Muscle layer of duodenum (tissue), 2 donors: ENCODE data around the gene KRTAP5-1.
"Not testable (repeated sequence)": the region's sequence is repeated elsewhere in the genome, so short reads cannot be mapped to it uniquely, and the experiment has no call there.

Experiments used
- H3K27ac ChIP-seq: one replicate; pipeline ENCODE4 v1.7.0; 2013; ENCODE audit warnings: mild to moderate bottlenecking, low read length
- H3K27me3 ChIP-seq: one replicate; pipeline ENCODE4 v1.7.0; 2013; ENCODE audit warnings: low read depth, mild to moderate bottlenecking, control low read depth, low read length
- H3K36me3 ChIP-seq, 2 donors: one replicate each; pipeline ENCODE4 v1.7.0; 2013; ENCODE audit warnings: low read length in 2 of 2, control low read depth in 1 of 2, mild to moderate bottlenecking in 1 of 2; ENCODE audit not compliant: insufficient read depth in 2 of 2, control insufficient read depth in 1 of 2
- H3K4me1 ChIP-seq, 2 donors: one replicate each; pipeline ENCODE4 v1.7.0; 2013; ENCODE audit warnings: low read length in 2 of 2, mild to moderate bottlenecking in 2 of 2, control low read depth in 1 of 2, moderate library complexity in 1 of 2; ENCODE audit not compliant: insufficient read depth in 2 of 2, control insufficient read depth in 1 of 2
- H3K4me3 ChIP-seq, 2 donors: one replicate each; pipeline ENCODE4 v1.7.0; 2013; ENCODE audit warnings: low read length in 2 of 2, low read depth in 1 of 2, mild to moderate bottlenecking in 1 of 2
- H3K9me3 ChIP-seq, 2 donors: one replicate each; pipeline ENCODE4 v1.7.0; 2013; ENCODE audit warnings: low read length in 2 of 2, control low read depth in 1 of 2, mild to moderate bottlenecking in 1 of 2; ENCODE audit not compliant: control insufficient read depth in 1 of 2
- donor health status: healthy.

KRTAP5-1 gene

DNA sequence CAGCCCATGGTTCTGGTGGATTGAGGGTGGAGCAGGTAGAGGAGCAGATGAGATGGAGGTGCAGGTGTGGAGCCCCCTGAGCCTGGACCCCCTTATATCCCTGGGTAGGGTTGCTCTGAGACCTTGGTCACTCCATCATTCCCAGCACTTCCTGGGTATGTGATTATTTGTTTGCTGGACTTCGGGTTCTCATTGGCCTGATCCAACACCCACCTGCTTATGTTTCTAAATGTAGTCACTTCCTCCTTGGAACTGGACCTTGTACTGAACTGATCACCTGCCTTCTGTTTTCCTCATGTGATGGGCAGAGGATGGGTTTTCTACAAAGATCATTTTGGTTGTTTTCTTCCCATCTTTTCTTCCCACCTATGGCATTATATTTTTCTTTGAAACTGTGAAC lies 37.0 kb upstream of the KRTAP5-1 start, which contains the start of gene KRTAP5-4:
KRTAP5-4 (minus strand) TSS at position 53 of the 400 bp plus-strand sequence; CDS start at position 8, 45 bp downstream.
- Histone ChIP-seq H3K36me3 (no peaks in the 10 kb centered on the region), H3K4me3 (no peak within 1 kb of the TSS), H3K27me3 (no peaks in the 10 kb centered on the region), H3K27ac (no peak within 1 kb of the TSS), H3K9me3 (no peaks in the 10 kb centered on the region), H3K4me1 (no peaks in the 10 kb centered on the region)

DNA sequence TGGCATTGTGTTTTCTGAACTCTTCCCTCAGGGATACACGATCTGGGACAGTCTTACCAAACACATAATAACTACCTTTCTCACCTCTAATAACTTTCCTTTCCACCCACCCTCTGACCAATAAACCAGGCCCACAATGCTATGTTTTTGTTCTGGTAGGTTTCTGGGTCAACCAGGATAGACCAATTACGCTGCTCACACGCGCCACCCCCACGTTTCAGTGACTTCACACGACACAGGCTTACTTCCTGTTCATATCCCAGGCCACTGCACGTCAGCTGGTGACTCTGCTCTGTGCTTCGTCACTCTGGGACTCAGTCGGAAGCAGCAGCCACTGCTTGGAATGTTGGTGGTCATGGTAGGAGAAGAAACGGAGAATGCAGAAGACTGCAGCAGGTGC lies 34.4 kb upstream of the KRTAP5-1 start:
- H3K4me3 ChIP-seq, result no peak overlapping the region
- no peak overlapping the region for H3K27ac ChIP-seq
- peaks cover 4% of the 10 kb centered on the region for H3K27me3 ChIP-seq
- no peaks in the 10 kb centered on the region for H3K4me1 ChIP-seq
- H3K9me3 ChIP-seq, result no peaks in the 10 kb centered on the region
- no peaks in the 10 kb centered on the region for H3K36me3 ChIP-seq

DNA sequence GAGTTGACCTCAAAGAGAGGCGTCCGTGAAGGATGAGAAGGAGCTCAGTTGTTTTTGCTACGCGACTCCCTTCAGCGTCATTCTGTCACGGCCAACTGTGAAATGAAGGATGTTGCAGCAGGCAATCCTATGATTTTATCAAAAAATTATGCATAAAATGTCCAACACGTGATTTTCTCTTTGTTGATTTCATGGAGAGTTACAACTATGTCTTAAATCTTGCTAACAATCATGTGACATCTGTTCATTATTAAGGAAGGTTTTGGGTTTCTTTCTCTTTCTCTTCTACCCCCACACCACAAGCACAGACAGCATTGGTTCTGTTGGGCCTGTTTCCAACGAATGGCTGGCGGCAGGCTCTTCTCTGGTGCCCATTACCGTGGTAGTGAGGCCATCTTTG lies 33.1 kb upstream of the KRTAP5-1 start:
- Histone ChIP-seq H3K27me3 (peaks cover 4% of the 10 kb centered on the region), H3K4me3 (no peak overlapping the region), H3K36me3 (no peaks in the 10 kb centered on the region), H3K4me1 (no peaks in the 10 kb centered on the region), H3K9me3 (no peaks in the 10 kb centered on the region), H3K27ac (no peak overlapping the region)

DNA sequence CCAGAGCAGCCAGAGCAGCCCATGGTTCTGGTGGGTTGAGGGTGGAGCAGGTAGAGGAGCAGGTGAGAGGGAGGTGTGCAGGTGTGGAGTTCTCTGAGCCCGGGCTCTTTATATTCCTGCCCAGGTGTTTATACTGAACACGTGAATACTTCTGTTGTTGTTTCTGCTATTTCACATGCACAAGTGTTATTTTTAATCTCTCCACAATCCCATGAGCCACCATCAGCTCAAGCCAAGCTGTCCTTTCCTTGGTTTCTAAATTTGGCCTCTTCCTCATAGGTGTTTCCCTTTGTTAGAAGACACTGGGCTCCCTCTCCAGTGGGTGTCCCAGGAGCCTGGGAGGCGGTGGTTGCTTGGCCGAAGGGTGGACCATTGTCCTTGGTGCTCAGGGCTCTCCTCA lies 23.3 kb upstream of the KRTAP5-1 start, which contains the start of gene KRTAP5-3:
KRTAP5-3 (minus strand) TSS at position 101 of the 400 bp plus-strand sequence; CDS start at position 23, 78 bp downstream.
- H3K9me3 ChIP-seq, result no peaks in the 10 kb centered on the region
- no peak within 1 kb of the TSS for H3K4me3 ChIP-seq
- H3K36me3 ChIP-seq, result no peaks in the 10 kb centered on the region
- no peaks in the 10 kb centered on the region for H3K4me1 ChIP-seq
- no peaks in the 10 kb centered on the region for H3K27me3 ChIP-seq
- H3K27ac ChIP-seq, result no peak within 1 kb of the TSS

DNA sequence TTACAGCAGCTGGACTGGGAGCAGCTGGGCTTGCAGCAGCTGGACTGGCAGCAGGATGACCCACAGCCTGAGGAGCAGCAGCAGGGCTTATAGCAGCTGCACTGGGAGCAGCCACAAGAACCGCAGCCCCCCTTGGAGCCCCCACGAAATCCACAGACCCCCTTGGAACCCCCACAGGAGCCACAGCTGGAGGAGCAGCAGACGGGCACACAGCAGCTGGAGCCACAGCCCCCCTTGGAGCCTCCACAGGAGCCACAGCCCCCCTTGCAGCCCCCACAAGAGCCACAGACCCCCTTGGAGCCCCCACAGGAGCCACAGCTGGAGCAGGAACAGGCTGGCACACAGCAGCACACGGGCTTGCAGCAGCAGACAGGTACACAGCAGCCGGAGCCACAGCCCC lies 22.8 kb upstream of the KRTAP5-1 start:
- H3K27me3 ChIP-seq, H3K4me3 ChIP-seq, H3K4me1 ChIP-seq, H3K9me3 ChIP-seq, H3K36me3 ChIP-seq, H3K27ac ChIP-seq: not testable (repeated sequence)

DNA sequence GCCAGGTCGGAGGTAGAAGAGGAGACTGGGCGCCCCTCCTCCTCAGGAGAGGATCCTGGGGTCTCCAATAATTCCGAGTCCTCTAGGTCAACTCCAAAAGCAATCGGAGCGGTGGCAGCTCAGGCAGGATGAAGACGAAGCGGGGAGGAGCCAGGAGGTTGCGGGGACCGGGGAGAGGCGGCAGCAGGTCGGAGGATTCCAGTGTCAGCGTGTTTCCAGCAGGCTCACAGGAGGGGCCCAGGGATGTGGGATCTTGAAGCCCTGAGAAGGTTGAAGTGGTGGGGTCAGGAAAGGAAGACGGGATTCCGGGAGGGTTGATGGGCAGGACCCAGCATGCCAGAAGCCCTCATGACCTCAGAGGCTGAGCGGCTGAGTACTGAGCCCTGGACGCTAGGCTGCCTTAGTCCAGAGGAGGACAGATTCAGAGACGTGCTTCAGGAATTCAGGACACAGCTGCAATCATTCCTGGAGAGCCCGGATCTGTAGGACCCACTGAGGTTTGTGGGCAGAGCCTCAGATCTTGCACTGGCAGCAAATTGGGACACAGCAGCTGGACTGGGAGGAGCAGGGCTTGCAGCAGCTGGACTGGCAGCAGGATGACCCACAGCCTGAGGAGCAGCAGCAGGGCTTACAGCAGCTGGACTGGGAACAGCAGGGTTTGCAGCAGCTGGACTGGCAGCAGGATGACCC lies 22.2 kb upstream of the KRTAP5-1 start:
- not testable (repeated sequence) for H3K9me3 ChIP-seq, H3K27me3 ChIP-seq, H3K27ac ChIP-seq, H3K4me1 ChIP-seq, H3K4me3 ChIP-seq, H3K36me3 ChIP-seq

DNA sequence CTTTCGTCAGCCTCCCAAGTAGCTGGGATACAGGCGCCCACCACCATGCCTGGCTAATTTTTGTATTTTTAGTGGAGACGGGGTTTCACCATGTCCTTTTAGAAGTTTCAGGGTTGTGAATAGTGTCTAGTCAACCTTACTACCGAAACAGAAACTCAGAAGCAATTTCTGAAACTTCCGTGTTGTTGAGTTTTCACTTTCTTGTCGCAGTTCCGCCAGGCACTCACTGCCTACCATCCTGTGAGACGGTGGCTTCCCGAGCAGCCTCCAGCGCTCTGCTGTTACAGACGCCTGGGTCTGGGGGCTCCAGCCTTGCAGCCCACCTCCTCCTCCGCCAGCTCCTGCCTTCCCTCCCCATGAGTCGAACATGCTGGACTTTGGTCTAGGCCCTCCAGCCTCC lies 20.8 kb upstream of the KRTAP5-1 start:
- not testable (repeated sequence) for H3K9me3 ChIP-seq, H3K27ac ChIP-seq, H3K27me3 ChIP-seq, H3K4me1 ChIP-seq, H3K36me3 ChIP-seq, H3K4me3 ChIP-seq

DNA sequence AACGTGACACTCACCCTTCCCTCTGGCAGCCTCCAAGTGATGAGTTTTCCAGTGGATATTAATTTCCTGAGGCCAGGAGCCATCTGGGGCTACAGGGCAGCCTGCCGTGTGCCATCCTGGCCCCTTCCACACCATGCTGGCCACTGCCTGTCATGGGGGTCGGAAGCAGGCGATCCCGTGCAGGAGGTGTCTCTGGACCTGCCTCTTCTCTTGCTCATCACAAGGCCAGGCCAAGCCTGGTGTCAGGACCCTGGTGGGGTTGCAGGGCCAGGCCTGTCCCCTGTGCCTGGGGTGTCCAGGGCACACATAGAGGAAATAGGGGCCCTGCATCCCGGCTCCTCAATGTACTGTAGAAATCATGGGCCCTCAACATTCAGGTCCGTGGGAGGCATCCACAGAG lies 19.6 kb upstream of the KRTAP5-1 start:
- H3K36me3 ChIP-seq, result no peaks in the 10 kb centered on the region
- no peaks in the 10 kb centered on the region for H3K4me1 ChIP-seq
- no peak overlapping the region for H3K4me3 ChIP-seq
- H3K9me3 ChIP-seq, result no peaks in the 10 kb centered on the region
- no peaks in the 10 kb centered on the region for H3K27me3 ChIP-seq
- H3K27ac ChIP-seq, result no peak overlapping the region

DNA sequence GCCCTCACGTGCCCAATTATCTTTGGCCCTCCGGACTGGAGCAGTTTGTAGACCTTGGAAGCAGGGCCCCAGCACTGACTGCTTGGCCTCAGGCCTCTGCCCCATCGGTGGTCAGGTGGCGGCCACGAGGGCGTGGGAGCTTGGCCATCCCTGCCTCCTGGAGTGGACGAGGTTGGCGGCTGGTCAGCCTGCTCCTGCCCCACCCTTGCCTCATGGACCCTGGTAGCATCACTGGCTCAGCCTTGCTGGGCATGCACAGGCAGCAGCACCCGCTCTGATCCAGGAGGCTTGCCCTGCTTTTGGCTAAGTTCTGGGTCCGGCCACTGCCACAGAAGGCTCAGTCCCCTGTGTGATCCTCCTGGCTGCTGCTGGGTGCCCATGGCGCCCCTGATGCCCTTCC lies 19.1 kb upstream of the KRTAP5-1 start:
- no peaks in the 10 kb centered on the region for H3K36me3 ChIP-seq
- no peaks in the 10 kb centered on the region for H3K4me1 ChIP-seq
- H3K27ac ChIP-seq, result no peak overlapping the region
- H3K4me3 ChIP-seq, result no peak overlapping the region
- H3K9me3 ChIP-seq, result no peaks in the 10 kb centered on the region
- no peaks in the 10 kb centered on the region for H3K27me3 ChIP-seq

DNA sequence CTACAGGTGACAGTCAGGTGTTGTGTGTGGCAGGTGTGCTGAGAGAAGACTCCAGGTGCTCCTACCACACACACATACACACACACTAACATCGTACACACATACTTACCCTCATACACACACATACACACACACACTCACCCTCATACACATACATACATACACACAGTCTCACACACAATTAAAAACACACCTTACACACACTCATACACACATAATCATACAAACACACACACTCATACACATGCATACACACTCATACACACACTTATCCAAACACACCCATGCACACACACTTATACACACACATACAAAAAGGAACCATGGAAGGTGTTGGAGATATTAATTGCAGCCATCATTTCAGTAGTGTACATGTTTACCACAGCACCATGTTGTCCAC lies 18.5 kb upstream of the KRTAP5-1 start:
- Histone ChIP-seq H3K9me3 (no peaks in the 10 kb centered on the region), H3K27ac (no peak overlapping the region), H3K4me3 (no peak overlapping the region), H3K4me1 (no peaks in the 10 kb centered on the region), H3K36me3 (no peaks in the 10 kb centered on the region), H3K27me3 (no peaks in the 10 kb centered on the region)

DNA sequence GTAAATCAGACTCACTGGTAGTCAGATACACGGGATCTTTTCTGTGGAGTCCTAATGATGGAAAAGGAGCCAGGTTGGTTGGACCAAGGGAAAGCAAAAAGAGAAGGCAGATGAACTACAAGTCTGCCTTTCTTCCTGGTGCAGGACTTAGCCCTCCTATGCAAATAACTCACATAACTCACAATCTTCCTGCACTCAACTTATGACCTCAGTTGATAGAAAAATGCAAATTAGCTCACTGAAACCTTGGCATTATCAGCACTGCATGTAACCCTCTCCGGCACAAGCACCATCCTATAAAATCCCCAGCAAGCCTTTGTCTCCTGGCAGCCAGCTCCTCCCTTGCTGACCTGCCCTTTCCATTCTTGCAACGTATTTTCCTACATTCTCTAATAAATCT lies 16.6 kb upstream of the KRTAP5-1 start:
- not testable (repeated sequence) for H3K36me3 ChIP-seq, H3K27me3 ChIP-seq, H3K4me1 ChIP-seq, H3K4me3 ChIP-seq, H3K27ac ChIP-seq, H3K9me3 ChIP-seq

DNA sequence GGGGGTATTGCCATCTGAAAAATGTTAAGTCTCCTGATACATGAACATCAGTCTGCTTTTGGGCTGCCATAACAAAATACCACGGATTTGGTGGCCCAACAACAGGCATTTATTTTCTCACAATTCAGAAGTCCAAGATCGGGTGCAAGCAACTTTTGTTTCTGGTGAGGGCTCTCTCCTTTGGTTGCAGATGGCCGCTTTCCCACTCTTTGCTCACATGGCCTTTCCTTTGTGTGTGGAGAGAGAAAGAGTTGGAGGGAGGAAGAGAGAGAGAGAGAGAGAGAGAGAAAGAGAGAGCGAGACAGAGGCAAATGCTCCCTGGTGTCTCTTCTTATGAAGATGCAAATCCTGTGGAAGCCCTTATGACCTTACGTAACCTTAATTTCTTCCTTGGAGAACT lies 15.5 kb upstream of the KRTAP5-1 start:
- Histone ChIP-seq H3K4me3 (no peak overlapping the region), H3K9me3 (no peaks in the 10 kb centered on the region), H3K4me1 (no peaks in the 10 kb centered on the region), H3K27ac (no peak overlapping the region), H3K36me3 (no peaks in the 10 kb centered on the region), H3K27me3 (no peaks in the 10 kb centered on the region)
